ENCODE results near the gene SMC6.

Gene SMC6, protein sequence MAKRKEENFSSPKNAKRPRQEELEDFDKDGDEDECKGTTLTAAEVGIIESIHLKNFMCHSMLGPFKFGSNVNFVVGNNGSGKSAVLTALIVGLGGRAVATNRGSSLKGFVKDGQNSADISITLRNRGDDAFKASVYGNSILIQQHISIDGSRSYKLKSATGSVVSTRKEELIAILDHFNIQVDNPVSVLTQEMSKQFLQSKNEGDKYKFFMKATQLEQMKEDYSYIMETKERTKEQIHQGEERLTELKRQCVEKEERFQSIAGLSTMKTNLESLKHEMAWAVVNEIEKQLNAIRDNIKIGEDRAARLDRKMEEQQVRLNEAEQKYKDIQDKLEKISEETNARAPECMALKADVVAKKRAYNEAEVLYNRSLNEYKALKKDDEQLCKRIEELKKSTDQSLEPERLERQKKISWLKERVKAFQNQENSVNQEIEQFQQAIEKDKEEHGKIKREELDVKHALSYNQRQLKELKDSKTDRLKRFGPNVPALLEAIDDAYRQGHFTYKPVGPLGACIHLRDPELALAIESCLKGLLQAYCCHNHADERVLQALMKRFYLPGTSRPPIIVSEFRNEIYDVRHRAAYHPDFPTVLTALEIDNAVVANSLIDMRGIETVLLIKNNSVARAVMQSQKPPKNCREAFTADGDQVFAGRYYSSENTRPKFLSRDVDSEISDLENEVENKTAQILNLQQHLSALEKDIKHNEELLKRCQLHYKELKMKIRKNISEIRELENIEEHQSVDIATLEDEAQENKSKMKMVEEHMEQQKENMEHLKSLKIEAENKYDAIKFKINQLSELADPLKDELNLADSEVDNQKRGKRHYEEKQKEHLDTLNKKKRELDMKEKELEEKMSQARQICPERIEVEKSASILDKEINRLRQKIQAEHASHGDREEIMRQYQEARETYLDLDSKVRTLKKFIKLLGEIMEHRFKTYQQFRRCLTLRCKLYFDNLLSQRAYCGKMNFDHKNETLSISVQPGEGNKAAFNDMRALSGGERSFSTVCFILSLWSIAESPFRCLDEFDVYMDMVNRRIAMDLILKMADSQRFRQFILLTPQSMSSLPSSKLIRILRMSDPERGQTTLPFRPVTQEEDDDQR
- total RNA-seq: 28.2 to 87.5 (median 67.0) reads per million in 18 experiments

GRCh38 chr2:17753803-17754663 is at the start of gene SMC6, which contains the start of gene GEN1:
Gene SMC6, minus strand, starts transcription at chr2:17753810. Its CDS starts 7,864 bp downstream, at chr2:17745946.
Gene GEN1, plus strand, starts transcription at chr2:17754138. Its CDS starts 5,806 bp downstream, at chr2:17759944.
- DNase-seq: peak; percentile 91

- DNase-seq: no peak
Observed at GRCh38 chr2:17800693-17801458, 47.3 kb upstream of the SMC6 start.

DNA sequence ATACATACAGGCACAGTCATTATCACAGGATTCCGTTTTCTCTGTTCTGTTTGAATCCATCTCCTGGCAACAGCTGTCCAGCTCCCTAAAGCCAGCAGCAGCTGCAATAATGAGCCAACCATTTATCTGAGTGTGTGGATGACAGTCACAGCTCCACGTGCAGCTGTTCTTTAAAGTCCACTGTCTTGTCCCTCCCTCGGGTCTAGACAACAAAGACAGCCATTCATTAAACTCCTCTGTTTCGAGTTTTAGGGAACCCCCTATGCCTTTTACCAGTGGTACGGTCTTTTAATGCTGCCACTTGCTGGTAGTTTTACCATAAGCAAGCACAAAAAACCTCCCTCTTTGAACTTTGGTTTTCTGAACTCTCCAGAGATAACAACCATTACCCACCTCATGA is 46.6 kb upstream of the SMC6 start:
- no peak for DNase-seq

- no peak for DNase-seq
Observed at GRCh38 chr2:17799301-17800120, 45.9 kb upstream of the SMC6 start.

DNA sequence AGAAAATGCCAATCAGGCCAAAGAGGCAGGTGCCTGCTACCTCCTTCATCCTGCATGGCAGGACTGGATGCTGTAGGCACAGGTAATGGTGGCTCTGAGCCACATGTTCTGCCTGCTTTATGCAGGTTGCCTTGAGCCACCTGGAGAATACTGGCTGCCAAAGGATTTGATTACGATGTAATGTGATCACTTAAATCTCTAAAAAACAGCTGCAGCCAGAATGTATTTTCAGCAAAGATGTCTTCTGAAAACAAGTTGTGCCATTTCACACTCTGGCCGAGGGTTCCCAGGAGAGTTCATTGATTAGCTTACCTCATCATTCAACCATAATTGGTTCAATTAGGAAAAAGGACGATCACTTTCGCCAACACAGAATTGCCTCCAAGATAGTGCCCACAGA is 44.7 kb upstream of the SMC6 start:
- no peak for DNase-seq

DNA sequence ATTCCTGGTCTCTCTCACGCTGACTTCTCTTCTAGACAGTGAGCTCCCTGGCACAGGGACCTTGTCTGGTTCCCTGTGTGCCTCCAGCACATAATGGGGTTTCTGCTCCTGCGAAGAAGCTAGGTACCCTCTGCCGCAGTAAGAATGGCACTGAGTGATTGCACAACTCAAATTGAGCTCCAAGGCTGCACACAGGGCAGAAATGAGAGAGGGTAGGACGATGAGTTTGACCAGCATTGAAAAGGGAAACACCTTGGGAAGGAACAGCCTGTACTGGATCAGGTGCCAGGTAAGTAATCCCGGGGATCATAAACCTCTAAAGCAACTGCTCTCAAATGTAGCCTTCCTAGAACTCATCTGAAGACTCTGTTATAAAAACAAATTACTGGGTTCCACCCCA is 41.7 kb upstream of the SMC6 start:
- DNase-seq: no peak

GRCh38 chr2:17793803-17794354 is 40.3 kb upstream of the SMC6 start:
- no peak for DNase-seq

- DNase-seq: no peak
Observed at GRCh38 chr2:17793296-17793695, 39.7 kb upstream of the SMC6 start.

DNA sequence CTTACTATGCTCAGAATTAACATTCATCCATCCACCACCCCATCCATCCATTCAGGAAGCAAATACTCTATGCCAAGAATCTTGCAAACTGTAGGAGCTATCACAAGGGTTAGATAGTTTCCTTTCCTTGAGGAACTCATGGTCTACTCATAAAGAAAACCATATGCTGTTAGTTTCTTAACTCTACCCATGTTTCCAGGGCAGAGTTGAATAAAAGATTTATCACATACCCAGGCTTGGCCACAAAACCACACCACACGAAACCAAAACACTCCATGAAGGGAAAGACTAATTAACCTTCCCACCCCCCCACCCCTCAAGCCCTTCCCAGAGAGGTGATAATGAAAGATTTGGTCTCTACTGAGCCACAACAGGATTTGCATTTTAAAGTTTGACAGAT is 38.9 kb upstream of the SMC6 start:
- DNase-seq: no peak

DNA sequence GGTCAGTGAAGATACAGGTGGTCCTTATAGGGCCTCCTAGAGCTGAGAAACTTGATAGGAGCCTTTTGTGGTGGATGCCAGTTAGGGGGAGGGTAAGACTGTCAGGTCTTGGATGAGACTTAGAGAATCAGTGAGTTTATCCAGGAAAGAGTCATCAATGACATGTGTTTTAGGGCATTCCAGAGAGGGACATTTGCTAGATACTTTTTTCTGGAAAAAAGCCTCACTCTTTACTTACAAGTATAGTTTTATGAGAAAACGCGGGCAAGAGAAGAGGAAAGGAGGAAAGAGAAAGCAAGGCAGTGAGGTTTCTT is 38.2 kb upstream of the SMC6 start:
- DNase-seq: no peak

DNA sequence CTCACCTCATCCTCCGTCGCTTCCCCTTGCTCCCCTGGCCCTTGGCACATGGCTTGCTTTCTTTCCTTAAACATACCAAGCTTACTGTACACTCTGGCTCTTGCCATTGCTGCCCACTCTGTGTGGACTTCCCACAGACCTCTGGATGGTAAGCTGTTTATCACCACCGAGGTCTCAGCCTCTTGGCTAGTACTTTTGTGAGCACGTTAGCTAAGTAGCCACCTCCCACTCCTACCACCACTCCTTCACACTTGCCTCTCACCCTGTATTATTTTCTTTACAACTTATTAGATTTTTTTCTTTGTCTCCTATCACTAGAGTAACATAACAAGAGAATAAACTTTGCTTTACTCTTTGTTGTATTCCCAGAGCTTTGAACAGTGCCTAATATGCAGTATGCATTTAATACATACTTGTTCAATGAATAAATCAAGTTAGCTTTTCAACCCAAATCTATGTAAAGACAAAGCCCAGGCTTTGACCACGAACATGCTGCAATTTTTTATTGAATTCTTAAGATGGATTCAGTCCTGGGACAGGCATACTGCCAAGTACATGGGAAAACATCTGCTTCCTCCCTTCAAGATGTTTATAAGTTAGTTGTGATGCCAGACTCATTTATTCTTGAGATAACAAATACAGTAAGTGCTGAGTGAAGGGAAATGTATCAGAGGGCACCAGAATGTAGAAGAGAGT is 37.7 kb upstream of the SMC6 start:
- DNase-seq: no peak

DNA sequence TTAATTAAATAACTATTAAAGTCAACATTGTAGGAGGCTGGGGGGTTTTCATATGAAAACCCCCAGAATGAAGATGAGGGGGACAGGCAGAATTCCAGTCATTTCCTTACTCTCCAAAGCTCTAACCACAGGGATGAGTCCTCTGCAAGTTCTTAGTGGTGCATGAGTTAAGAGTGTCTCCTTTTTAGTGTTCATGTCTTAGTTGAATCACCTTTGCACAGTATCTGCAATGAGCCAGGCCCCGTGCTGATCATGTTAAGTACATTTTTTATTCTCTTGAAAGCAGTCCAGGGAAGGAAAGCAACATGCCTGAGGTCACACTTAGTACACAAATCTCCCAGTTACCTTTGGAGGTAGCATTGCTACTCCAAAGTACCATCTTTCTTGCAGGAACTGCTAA is 36.9 kb upstream of the SMC6 start:
- DNase-seq: no peak

DNA sequence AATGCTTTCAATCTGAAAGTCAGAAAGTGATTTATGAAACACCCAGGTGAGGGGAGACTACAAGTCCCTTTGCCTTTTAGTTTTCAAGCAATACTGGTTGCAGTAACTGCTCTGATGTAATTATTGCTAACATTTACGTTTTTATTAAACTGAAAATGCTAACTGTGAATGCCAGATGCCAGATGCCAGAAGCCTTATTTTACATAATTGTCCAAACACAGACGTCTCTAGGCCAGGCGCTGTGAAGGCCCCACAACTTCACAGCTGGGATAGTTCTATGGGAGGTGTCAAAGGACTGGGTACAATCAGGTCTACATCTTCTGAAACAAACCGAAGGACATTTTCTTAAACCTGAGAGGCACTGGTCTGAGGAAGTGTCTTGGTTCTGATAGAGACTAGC is 35.2 kb upstream of the SMC6 start:
- DNase-seq: no peak

GRCh38 chr2:17786727-17787126 is 33.1 kb upstream of the SMC6 start:
- no peak for DNase-seq

- DNase-seq: no peak
Observed at GRCh38 chr2:17781482-17781881, 27.9 kb upstream of the SMC6 start.

- DNase-seq: no peak
Observed at GRCh38 chr2:17780546-17780945, 26.9 kb upstream of the SMC6 start.

- no peak for DNase-seq
Observed at GRCh38 chr2:17772532-17772931, 18.9 kb upstream of the SMC6 start.

- no peak for DNase-seq
Observed at GRCh38 chr2:17771956-17772355, 18.3 kb upstream of the SMC6 start.

GRCh38 chr2:17768894-17769293 is 15.3 kb upstream of the SMC6 start:
- no peak for DNase-seq

DNA sequence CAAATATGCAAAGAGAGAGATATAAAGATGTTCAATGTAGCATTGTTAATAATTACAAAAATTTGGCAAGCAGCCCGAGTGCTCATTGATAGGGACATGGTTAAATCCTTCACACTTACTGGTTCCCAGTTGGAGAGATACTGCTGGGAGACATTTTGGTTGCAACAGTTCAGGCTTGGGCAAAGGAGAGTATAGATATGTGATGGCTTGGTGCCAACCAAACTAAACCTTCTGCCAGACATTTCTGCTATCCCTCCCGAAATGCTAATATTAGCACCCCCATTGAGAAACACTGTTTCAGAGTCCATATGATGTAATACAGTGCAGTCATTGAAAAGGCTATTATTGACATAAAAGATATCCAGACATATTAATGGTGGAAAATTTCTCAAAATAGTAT is 11.8 kb upstream of the SMC6 start:
- DNase-seq: no peak
